H4 (cell line): ENCODE measurements around the gene HMOX1. TPM values are rescaled to one million over a fixed set of nuclear protein-coding genes. Genes with fewer than 3 reads are reported as not detected.
"Not testable (repeated sequence)": the region's sequence is repeated elsewhere in the genome, so short reads cannot be mapped to it uniquely, and the experiment has no call there.

ENCODE experiments used
- DNase-seq: peaks from one replicate; pipeline ENCODE4 v3.0.0-alpha.2; 2015; ENCODE audit warnings: low spot score
- total RNA-seq: library from RNA; depleted of rRNA; stranded (reverse); fragments of >200 nt; shearing (Covaris generic); gene quantifications from 2 replicates; pipeline ENCODE4 v1.2.3, GENCODE V29; 2014; rRNA removed

HMOX1 gene
- total RNA-seq, 1 experiment from 2014 or later: 49.2 TPM

GRCh38 chr22:35434061-35434710 lies 53.3 kb downstream of the HMOX1 start:
- DNase-seq: no peak

- no peak for DNase-seq
Observed at GRCh38 chr22:35435201-35435740, 54.4 kb downstream of the HMOX1 start.

- no peak for DNase-seq
Observed at GRCh38 chr22:35436421-35436820, 55.5 kb downstream of the HMOX1 start.

- no peak for DNase-seq
Observed at GRCh38 chr22:35437049-35437448, 56.2 kb downstream of the HMOX1 start.

GRCh38 chr22:35438673-35439364 lies 57.9 kb downstream of the HMOX1 start:
- DNase-seq: not testable (repeated sequence)

GRCh38 chr22:35439365-35439717 lies 58.4 kb downstream of the HMOX1 start:
- no peak for DNase-seq

GRCh38 chr22:35440129-35440528 lies 59.2 kb downstream of the HMOX1 start:
- no peak for DNase-seq

- DNase-seq: no peak
Observed at GRCh38 chr22:35441489-35442100, 60.7 kb downstream of the HMOX1 start.

- DNase-seq: no peak
Observed at GRCh38 chr22:35442471-35442870, 61.6 kb downstream of the HMOX1 start.

- DNase-seq: no peak
Observed at GRCh38 chr22:35443338-35443737, 62.4 kb downstream of the HMOX1 start.

Other genes with a start within 250 kb of the HMOX1 start
- 3.3 and 10.2 TPM in 2 replicates for gene HMGXB4, start 123.6 kb upstream of the HMOX1 start, total RNA-seq
- gene TOM1, start 81.2 kb upstream of the HMOX1 start, total RNA-seq: 29.8 and 49.1 TPM in 2 replicates
- gene MCM5, start 19.0 kb downstream of the HMOX1 start, total RNA-seq: 51.4 and 57.4 TPM in 2 replicates
- 0.08 and 0.43 TPM in 2 replicates for gene RASD2, start 159.7 kb downstream of the HMOX1 start, total RNA-seq
- gene MB, start 236.2 kb downstream of the HMOX1 start, total RNA-seq: not detected in 2 replicates